MM.1S (cell line): Measurements from ENCODE around the gene RALGAPA2.

Experiments used
- CTCF ChIP-seq: fragments of 300-600 bp; sonication (generic); IDR thresholded peaks from 2 replicates; pipeline ENCODE4 v1.5.1; 2016; ENCODE audit warnings: antibody characterized with exemption, low read length, mixed read lengths
- EZH2 ChIP-seq: fragments of 300-600 bp; sonication (generic); optimal IDR thresholded peaks from 2 replicates; pipeline ENCODE3; 2017; ENCODE audit warnings: low read depth, mild to moderate bottlenecking, antibody characterized with exemption, low read length, mixed read lengths

- TF ChIP-seq CTCF (no peak), EZH2 (no peak)
These were observed 182.8 kb downstream of the RALGAPA2 start for GRCh38 chr20:20529597-20529996.
